Measurements from ENCODE around the gene GPR32. TPM values are rescaled to one million over a fixed set of nuclear protein-coding genes. Genes with fewer than 3 reads are reported as not detected.

GPR32 gene
- total and polyA plus RNA-seq, 10 of the 15 experiments (the other 5 are each of a cell fraction or from before 2014, with no cell fraction given) = not detected

DNA sequence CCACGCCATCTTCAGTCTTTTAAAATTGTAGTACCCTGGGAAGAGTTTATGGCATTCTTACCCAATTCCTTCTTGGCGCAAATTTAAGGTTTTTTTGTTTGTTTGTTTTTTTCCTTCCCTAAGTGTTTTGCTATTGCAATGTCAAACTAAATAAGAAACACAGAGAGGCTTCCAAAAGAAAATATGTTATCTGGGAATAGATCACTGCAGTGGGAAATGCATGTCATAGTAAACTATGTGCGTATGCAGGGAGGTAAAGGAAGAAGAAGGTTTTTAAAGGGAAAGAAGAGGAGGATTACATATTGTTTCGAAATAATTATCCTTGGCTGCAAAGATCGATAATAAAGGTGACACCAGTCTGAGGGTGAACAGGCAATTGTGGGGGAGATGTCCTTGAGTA lies 33.9 kb upstream of the GPR32 start (continued):
- TF ChIP-seq, protein P1, sequence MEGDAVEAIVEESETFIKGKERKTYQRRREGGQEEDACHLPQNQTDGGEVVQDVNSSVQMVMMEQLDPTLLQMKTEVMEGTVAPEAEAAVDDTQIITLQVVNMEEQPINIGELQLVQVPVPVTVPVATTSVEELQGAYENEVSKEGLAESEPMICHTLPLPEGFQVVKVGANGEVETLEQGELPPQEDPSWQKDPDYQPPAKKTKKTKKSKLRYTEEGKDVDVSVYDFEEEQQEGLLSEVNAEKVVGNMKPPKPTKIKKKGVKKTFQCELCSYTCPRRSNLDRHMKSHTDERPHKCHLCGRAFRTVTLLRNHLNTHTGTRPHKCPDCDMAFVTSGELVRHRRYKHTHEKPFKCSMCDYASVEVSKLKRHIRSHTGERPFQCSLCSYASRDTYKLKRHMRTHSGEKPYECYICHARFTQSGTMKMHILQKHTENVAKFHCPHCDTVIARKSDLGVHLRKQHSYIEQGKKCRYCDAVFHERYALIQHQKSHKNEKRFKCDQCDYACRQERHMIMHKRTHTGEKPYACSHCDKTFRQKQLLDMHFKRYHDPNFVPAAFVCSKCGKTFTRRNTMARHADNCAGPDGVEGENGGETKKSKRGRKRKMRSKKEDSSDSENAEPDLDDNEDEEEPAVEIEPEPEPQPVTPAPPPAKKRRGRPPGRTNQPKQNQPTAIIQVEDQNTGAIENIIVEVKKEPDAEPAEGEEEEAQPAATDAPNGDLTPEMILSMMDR (IDR thresholded peaks at IDR 0.05 in 2 of 3, conservative IDR thresholded peaks at IDR 0.05 in 1 of 3; ENCODE audit: control insufficient read depth in 2 of 3, extremely low read depth in 1 of 3, insufficient read depth in 1 of 3, low read depth in 3 of 3, low read length in 3 of 3) = no peak
- no peak for TF ChIP-seq ESRRA (IDR thresholded peaks at IDR 0.05; ENCODE audit: low read length)
- TF ChIP-seq PAX8 (IDR thresholded peaks at IDR 0.05) = no peak

DNA sequence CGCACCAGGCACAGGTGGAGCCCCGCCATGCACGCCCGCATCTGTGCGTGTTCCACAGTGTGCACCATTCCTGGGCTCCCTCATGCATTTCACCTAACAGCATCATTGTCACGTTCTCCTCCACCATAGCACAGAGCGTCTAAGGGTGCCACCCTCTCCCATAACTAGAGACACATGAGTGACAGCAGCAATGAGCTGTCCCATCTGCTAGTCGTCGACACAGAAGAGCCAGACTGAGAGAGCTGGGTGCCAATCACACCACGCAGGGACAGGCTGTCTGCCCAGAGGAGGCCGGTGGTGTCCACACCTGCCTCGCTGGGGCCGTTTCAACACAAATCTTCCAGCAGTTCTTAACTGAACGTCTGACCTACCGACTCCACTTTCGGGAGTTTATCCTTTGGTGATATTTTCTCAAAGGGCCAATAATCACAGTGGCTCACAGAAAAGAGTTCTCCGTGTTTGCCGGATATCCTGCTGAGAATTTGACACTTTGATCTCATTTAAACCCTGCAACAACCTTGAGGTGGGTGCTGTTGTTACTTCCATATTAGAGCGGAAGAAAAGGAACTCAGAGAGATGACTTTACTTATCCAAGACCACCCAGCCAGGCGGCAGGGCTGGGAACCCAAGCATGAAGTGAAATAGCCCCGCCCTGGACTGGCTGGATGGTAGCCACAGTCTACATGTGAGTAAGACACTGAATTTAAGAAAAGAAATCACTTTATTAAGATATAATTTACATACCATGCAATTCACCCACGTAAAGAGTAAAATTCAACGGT lies 30.9 kb upstream of the GPR32 start:
- ChIA-PET RAD21 (ENCODE audit: unreplicated experiment) (no interaction called here), CTCF (no interaction called here), POLR2A (no interaction called here), SMC1A (ENCODE audit: uncharacterized antibody, unreplicated experiment) (no interaction called here)
- in situ Hi-C loops (cut with MboI) = no loop called here
- Histone ChIP-seq H3K27me3 (replicated peaks in 1 of 2; ENCODE audit: control insufficient read depth in 2 of 2, insufficient read depth in 2 of 2, low read length in 1 of 2) (no peaks in the 10 kb centered on the region; a peak in 1 of 4 replicates), H4K20me1 (ENCODE audit: control insufficient read depth, insufficient read depth) (no peaks in the 10 kb centered on the region), H3K9ac (ENCODE audit: control insufficient read depth, insufficient read depth, low read length) (no peak overlapping the region), H3K4me1 (ENCODE audit: control insufficient read depth, insufficient read depth, low read length) (no peaks in the 10 kb centered on the region), H2AFZ (ENCODE audit: control insufficient read depth, low read depth, low read length) (no peak overlapping the region), H3K4me3 (no peak overlapping the region), H3K9me3 (replicated peaks; ENCODE audit: control insufficient read depth, insufficient read depth, low read length) (no peaks in the 10 kb centered on the region), H3K4me2 (ENCODE audit: control insufficient read depth, insufficient read depth) (no peak overlapping the region), H3K79me2 (ENCODE audit: control insufficient read depth, insufficient read depth, low read length) (no peaks in the 10 kb centered on the region), H3K27ac (ENCODE audit: control insufficient read depth, insufficient read depth) (no peak overlapping the region), H3K36me3 (ENCODE audit: control insufficient read depth in 2 of 2, insufficient read depth in 2 of 2, low read length in 1 of 2) (no peaks in the 10 kb centered on the region)
- FAIRE-seq (no peak), ATAC-seq (no peak), DNase-seq (ENCODE audit: low read depth, low spot score) (no peak)
- 54% methylated on average over 23 of the region's 23 CpGs for WGBS (ENCODE audit: insufficient coverage, insufficient replicate concordance, low lambda C conversion rate, missing lambda C conversion rate)
- no peak for TF ChIP-seq SUZ12 (IDR thresholded peaks at IDR 0.05; ENCODE audit: unreplicated experiment)
- TF ChIP-seq CHD4 (IDR thresholded peaks at IDR 0.05) = no peak
- TF ChIP-seq, protein P2, sequence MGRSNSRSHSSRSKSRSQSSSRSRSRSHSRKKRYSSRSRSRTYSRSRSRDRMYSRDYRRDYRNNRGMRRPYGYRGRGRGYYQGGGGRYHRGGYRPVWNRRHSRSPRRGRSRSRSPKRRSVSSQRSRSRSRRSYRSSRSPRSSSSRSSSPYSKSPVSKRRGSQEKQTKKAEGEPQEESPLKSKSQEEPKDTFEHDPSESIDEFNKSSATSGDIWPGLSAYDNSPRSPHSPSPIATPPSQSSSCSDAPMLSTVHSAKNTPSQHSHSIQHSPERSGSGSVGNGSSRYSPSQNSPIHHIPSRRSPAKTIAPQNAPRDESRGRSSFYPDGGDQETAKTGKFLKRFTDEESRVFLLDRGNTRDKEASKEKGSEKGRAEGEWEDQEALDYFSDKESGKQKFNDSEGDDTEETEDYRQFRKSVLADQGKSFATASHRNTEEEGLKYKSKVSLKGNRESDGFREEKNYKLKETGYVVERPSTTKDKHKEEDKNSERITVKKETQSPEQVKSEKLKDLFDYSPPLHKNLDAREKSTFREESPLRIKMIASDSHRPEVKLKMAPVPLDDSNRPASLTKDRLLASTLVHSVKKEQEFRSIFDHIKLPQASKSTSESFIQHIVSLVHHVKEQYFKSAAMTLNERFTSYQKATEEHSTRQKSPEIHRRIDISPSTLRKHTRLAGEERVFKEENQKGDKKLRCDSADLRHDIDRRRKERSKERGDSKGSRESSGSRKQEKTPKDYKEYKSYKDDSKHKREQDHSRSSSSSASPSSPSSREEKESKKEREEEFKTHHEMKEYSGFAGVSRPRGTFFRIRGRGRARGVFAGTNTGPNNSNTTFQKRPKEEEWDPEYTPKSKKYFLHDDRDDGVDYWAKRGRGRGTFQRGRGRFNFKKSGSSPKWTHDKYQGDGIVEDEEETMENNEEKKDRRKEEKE (IDR thresholded peaks at IDR 0.05) = no peak
- TF ChIP-seq CREM (IDR thresholded peaks at IDR 0.05; ENCODE audit: low read depth) = no peak
- TF ChIP-seq, protein P3, sequence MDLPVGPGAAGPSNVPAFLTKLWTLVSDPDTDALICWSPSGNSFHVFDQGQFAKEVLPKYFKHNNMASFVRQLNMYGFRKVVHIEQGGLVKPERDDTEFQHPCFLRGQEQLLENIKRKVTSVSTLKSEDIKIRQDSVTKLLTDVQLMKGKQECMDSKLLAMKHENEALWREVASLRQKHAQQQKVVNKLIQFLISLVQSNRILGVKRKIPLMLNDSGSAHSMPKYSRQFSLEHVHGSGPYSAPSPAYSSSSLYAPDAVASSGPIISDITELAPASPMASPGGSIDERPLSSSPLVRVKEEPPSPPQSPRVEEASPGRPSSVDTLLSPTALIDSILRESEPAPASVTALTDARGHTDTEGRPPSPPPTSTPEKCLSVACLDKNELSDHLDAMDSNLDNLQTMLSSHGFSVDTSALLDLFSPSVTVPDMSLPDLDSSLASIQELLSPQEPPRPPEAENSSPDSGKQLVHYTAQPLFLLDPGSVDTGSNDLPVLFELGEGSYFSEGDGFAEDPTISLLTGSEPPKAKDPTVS (IDR thresholded peaks at IDR 0.05; ENCODE audit: low read depth, low read length) = no peak
- no peak for TF ChIP-seq SMARCA5 (IDR thresholded peaks at IDR 0.05)
- TF ChIP-seq, protein P4, sequence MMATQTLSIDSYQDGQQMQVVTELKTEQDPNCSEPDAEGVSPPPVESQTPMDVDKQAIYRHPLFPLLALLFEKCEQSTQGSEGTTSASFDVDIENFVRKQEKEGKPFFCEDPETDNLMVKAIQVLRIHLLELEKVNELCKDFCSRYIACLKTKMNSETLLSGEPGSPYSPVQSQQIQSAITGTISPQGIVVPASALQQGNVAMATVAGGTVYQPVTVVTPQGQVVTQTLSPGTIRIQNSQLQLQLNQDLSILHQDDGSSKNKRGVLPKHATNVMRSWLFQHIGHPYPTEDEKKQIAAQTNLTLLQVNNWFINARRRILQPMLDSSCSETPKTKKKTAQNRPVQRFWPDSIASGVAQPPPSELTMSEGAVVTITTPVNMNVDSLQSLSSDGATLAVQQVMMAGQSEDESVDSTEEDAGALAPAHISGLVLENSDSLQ (IDR thresholded peaks at IDR 0.05) = no peak
- TF ChIP-seq RAD21 (IDR thresholded peaks at IDR 0.05; ENCODE audit: insufficient read depth, low read depth, low read length) = no peak
- no TSS peak for BruUV-seq (replicated peaks)
- intact Hi-C loops (cut with micrococcal nuclease; ENCODE audit: unreplicated experiment) = no loop called here

Data from GM12878 (cell line).